ENCODE results near the gene CHRNE. TPM values are rescaled to one million over a fixed set of nuclear protein-coding genes. Genes with fewer than 3 reads are reported as not detected.

The CHRNE gene
- total and polyA plus RNA-seq, 2 of the 8 experiments (the other 6 are each of a cell fraction or from before 2014, with no cell fraction given) = 0.15 to 0.33 TPM

DNA sequence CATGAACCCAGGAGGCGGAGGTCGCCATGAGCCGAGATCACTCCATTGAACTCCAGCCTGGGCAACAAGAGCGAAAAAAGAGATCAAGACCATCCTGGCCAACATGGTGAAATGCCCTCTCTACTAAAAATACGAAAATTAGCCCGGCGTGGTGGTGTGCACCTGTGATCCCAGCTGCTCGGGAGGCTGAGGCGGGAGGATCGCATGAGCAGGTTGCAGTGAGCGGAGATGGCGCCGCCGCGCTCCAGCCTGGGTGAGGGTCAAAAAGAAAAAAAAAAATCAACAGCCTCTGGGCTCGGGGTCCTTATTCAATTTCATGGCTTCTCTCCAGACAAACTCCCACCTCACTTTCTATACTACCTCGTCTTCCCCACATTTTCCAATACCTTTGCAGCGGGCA lies 26.0 kb upstream of the CHRNE start:
- Histone ChIP-seq H3K23me2 (ENCODE audit: low read depth, low read length) (no peaks in the 10 kb centered on the region), H3K4me3 (ENCODE audit: extremely low read depth in 1 of 4, insufficient read depth in 2 of 4, low read depth in 3 of 4, low read length in 4 of 4) (no peak overlapping the region), H2BK120ac (replicated peaks; ENCODE audit: low read depth, low read length) (no peak overlapping the region), H3K36me3 (ENCODE audit: control insufficient read depth in 2 of 4, insufficient read depth in 4 of 4, low read length in 3 of 4) (peaks cover 0 to 2% (median 0%) of the 10 kb centered on the region in 4 experiments; a peak in 1 of 8 replicates), H3K4me1 (replicated peaks in 1 of 4; ENCODE audit: control insufficient read depth in 3 of 4, insufficient read depth in 4 of 4, low read length in 3 of 4) (no peaks in the 10 kb centered on the region; a peak in 1 of 7 replicates), H3K27me3 (replicated peaks in 1 of 4; ENCODE audit: control insufficient read depth in 3 of 4, extremely low read depth in 1 of 4, insufficient read depth in 3 of 4, low read length in 3 of 4) (no peaks in the 10 kb centered on the region), H3K4me2 (ENCODE audit: insufficient read depth in 1 of 2, low read depth in 2 of 2, low read length in 2 of 2) (no peak overlapping the region), H4K8ac (ENCODE audit: extremely low read depth, insufficient read depth, low read length) (0 out of 2 replicates have a peak overlapping the region, but pooled peaks have one; percentile 25), H3K9ac (replicated peaks in 1 of 4; ENCODE audit: extremely low read depth in 1 of 4, low read depth in 3 of 4, low read length in 3 of 4) (no peak overlapping the region), H2AK5ac (ENCODE audit: low read depth, low read length) (no peak overlapping the region), H4K5ac (ENCODE audit: insufficient read length, low read depth, low read length) (no peak overlapping the region), H2BK12ac (ENCODE audit: low read depth, low read length) (no peak overlapping the region), H4K91ac (replicated peaks; ENCODE audit: insufficient read length, low read length) (no peak overlapping the region), H3K4ac (replicated peaks; ENCODE audit: insufficient read length, low read depth, low read length) (no peak overlapping the region), H3K18ac (ENCODE audit: extremely low read depth, low read length) (no peak overlapping the region), H2AFZ (ENCODE audit: low read length) (no peak overlapping the region), H3K23ac (ENCODE audit: insufficient read length) (no peak overlapping the region), H3K79me2 (ENCODE audit: control insufficient read depth in 1 of 2, insufficient read depth in 2 of 2, low read length in 2 of 2) (no peaks in the 10 kb centered on the region), H2BK15ac (ENCODE audit: low read length) (no peak overlapping the region), H4K20me1 (replicated peaks in 1 of 2; ENCODE audit: control insufficient read depth in 1 of 2, insufficient read depth in 2 of 2, low read length in 2 of 2) (no peaks in the 10 kb centered on the region), H3K14ac (ENCODE audit: insufficient read length) (no peak overlapping the region), H3K56ac (replicated peaks; ENCODE audit: insufficient read length, low read depth, low read length) (no peak overlapping the region), H3K27ac (ENCODE audit: low read depth, low read length) (no peak overlapping the region), H3K9me3 (ENCODE audit: insufficient read depth in 2 of 2, low read depth in 1 of 2, low read length in 1 of 2) (no peaks in the 10 kb centered on the region), H2BK5ac (ENCODE audit: low read depth, low read length) (no peak overlapping the region), H3K79me1 (ENCODE audit: low read depth, low read length) (no peaks in the 10 kb centered on the region), H2BK20ac (ENCODE audit: low read length) (no peak overlapping the region)
- WGBS, 2 experiments (ENCODE audit: extremely low coverage in 1 of 2, insufficient coverage in 1 of 2, insufficient read length in 1 of 2, insufficient replicate concordance in 2 of 2, low coverage in 1 of 2, low lambda C conversion rate in 2 of 2, missing lambda C conversion rate in 1 of 2) = 93 to 100% methylated on average over 1 to 17 of the region's 18 CpGs
- DNase-seq (ENCODE audit: low read depth in 1 of 2, low spot score in 2 of 2) (no peak), FAIRE-seq (no peak)
- ChIA-PET POLR2A (ENCODE audit: partially characterized antibody) (interaction anchor here (0.7 to 7.3 kb wide), 7 partner anchors 9 to 20 kb away, joined by 3 to 60 read pairs (median 7); partner anchors contain the start of genes PFN1, RNF167 and SLC25A11), CTCF (ENCODE audit: partially characterized antibody) (interaction anchor here (1.0 to 1.1 kb wide), 3 partner anchors 10 to 28 kb away, joined by 3 to 4 read pairs (median 3); no protein-coding TSS in a partner anchor)
- TF ChIP-seq USF2 (IDR thresholded peaks at IDR 0.05; ENCODE audit: low read length) (no peak), SUZ12 (IDR thresholded peaks at IDR 0.05; ENCODE audit: low read length) (no peak), ASH2L (IDR thresholded peaks at IDR 0.05; ENCODE audit: low read length) (no peak), EGR1 (IDR thresholded peaks at IDR 0.05; ENCODE audit: borderline replicate concordance, low read depth, low read length) (no peak), PHF8 (conservative IDR thresholded peaks at IDR 0.05; ENCODE audit: low read depth, low read length) (no peak), RAD21 (IDR thresholded peaks at IDR 0.05 in 1 of 2, conservative IDR thresholded peaks at IDR 0.05 in 1 of 2; ENCODE audit: low read depth in 2 of 2, low read length in 2 of 2) (no peak), JUN (IDR thresholded peaks at IDR 0.05; ENCODE audit: low read depth, low read length) (no peak), SRF (IDR thresholded peaks at IDR 0.05; ENCODE audit: low read depth, low read length) (no peak), SAP30 (IDR thresholded peaks at IDR 0.05; ENCODE audit: insufficient read depth, insufficient replicate concordance, low read length) (no peak), MAFK (IDR thresholded peaks at IDR 0.05; ENCODE audit: low read depth, low read length) (no peak), BACH1 (IDR thresholded peaks at IDR 0.05; ENCODE audit: low read length) (no peak), GABPA (IDR thresholded peaks at IDR 0.05; ENCODE audit: borderline replicate concordance, insufficient read depth, low read length) (no peak), SP2 (IDR thresholded peaks at IDR 0.05; ENCODE audit: low read length) (no peak)

Measured in H1 (cell line).